HL-60/S4 treated with phorbol 12-myristate 13-acetate at 8.2 ng/mL for 4 days and 3 days (cell line): Measurements from ENCODE around the gene SERTAD4.
"Not testable (repeated sequence)": the region's sequence is repeated elsewhere in the genome, so short reads cannot be mapped to it uniquely, and the experiment has no call there.

Source experiments
- in situ Hi-C: fragments of 300-500 bp; cut with MboI; formaldehyde crosslinking; loops from 2 replicates; pipeline ENCODE4 v1.15.0; 2022; ENCODE audit warnings: low sequenced_read_pairs

The SERTAD4 gene

GRCh38 chr1:210232511-210233215, at the start of gene SERTAD4:
Gene SERTAD4 (plus strand): TSS chr1:210232796. CDS start chr1:210237961, 5,165 bp downstream.
- in situ Hi-C loops = no loop called here

- in situ Hi-C loops = no loop called here
These were observed 47.5 kb upstream of the SERTAD4 start for GRCh38 chr1:210185063-210185462.

- in situ Hi-C loops = not testable (repeated sequence)
These were observed 44.6 kb upstream of the SERTAD4 start for GRCh38 chr1:210187849-210188606.

GRCh38 chr1:210189426-210189825, 43.2 kb upstream of the SERTAD4 start:
- in situ Hi-C loops = no loop called here

GRCh38 chr1:210195635-210196160, 36.9 kb upstream of the SERTAD4 start:
- in situ Hi-C loops = no loop called here

GRCh38 chr1:210196266-210196665, 36.3 kb upstream of the SERTAD4 start:
- in situ Hi-C loops = not testable (repeated sequence)

- in situ Hi-C loops = no loop called here
These were observed 33.8 kb upstream of the SERTAD4 start for GRCh38 chr1:210198840-210199239.

GRCh38 chr1:210200124-210200736, 32.4 kb upstream of the SERTAD4 start:
- in situ Hi-C loops = no loop called here

GRCh38 chr1:210201681-210202080, 30.9 kb upstream of the SERTAD4 start:
- in situ Hi-C loops = no loop called here

GRCh38 chr1:210207597-210208450, 24.8 kb upstream of the SERTAD4 start:
- in situ Hi-C loops = no loop called here

- in situ Hi-C loops = no loop called here
These were observed 19.3 kb upstream of the SERTAD4 start for GRCh38 chr1:210213335-210213734.

- in situ Hi-C loops = no loop called here
These were observed 17.8 kb upstream of the SERTAD4 start for GRCh38 chr1:210214573-210215409.

- in situ Hi-C loops = no loop called here
These were observed 15.1 kb upstream of the SERTAD4 start for GRCh38 chr1:210217482-210217881.

- in situ Hi-C loops = no loop called here
These were observed 14.5 kb upstream of the SERTAD4 start for GRCh38 chr1:210218047-210218446.

- in situ Hi-C loops = no loop called here
These were observed 10.1 kb upstream of the SERTAD4 start for GRCh38 chr1:210222340-210223006.

- in situ Hi-C loops = no loop called here
These were observed 9.2 kb upstream of the SERTAD4 start for GRCh38 chr1:210223226-210223904.

- in situ Hi-C loops = no loop called here
These were observed 4.4 kb upstream of the SERTAD4 start for GRCh38 chr1:210228158-210228557.

GRCh38 chr1:210230149-210230695, 2.4 kb upstream of the SERTAD4 start:
- in situ Hi-C loops = no loop called here
